Panc1 (cell line): Measurements from ENCODE around the gene CHRNA3. TPM values are rescaled to one million over a fixed set of nuclear protein-coding genes. Genes with fewer than 3 reads are reported as not detected.

ENCODE experiments used
- ATAC-seq: fragments of 200-7000 bp; cut with Tn5 transposase; 2 replicates; pipeline ENCODE4 v1.9.1; 2020; ENCODE audit warnings: mild to moderate bottlenecking, moderate library complexity
- BruUV-seq: library from RNA; stranded (reverse); fragments of 400-500 nt; replicated peaks from 2 replicates; lab custom pipeline; 2021; lab: Mats Ljungman, UMichigan
- CTCF ChIA-PET: fragments of 300-600 bp; sonication (Branson Sonifier 250); formaldehyde crosslinking; loops from one replicate; lab custom pipeline; 2022; ENCODE audit warnings: antibody characterized with exemption; lab: Charles Lee
- POLR2A ChIA-PET: fragments of 300-600 bp; sonication (Branson Sonifier 250); formaldehyde crosslinking; loops from one replicate; lab custom pipeline; 2022; ENCODE audit warnings: antibody characterized with exemption; lab: Charles Lee
- DNase-seq: peaks from one replicate; pipeline ENCODE4 v3.0.0-alpha.2; 2010; ENCODE audit warnings: low read depth, low spot score
- H3K27ac ChIP-seq: 2 replicates; pipeline ENCODE4 v1.5.1; 2011; ENCODE audit warnings: mild to moderate bottlenecking, low read length, inconsistent platforms
- H3K27me3 ChIP-seq: fragments of 200-500 bp; sonication (Bioruptor generic); 2 replicates; pipeline ENCODE4 v1.6.0; 2014; ENCODE audit warnings: low read length, inconsistent platforms; ENCODE audit not compliant: control insufficient read depth, insufficient read depth
- H3K36me3 ChIP-seq: fragments of 200-500 bp; sonication (Bioruptor generic); 2 replicates; pipeline ENCODE4 v1.5.1; 2014; ENCODE audit warnings: inconsistent platforms, mild to moderate bottlenecking, low read length, moderate library complexity; ENCODE audit not compliant: control insufficient read depth, insufficient read depth
- H3K4me1 ChIP-seq: 2 replicates; pipeline ENCODE4 v1.5.1; 2011; ENCODE audit warnings: inconsistent platforms, mild to moderate bottlenecking, low read length, moderate library complexity; ENCODE audit not compliant: control insufficient read depth, insufficient read depth
- H3K4me3 ChIP-seq, 2 experiments: 2 replicates each; pipeline ENCODE4 v1.5.1; 2011 to 2012; ENCODE audit warnings: low read depth in 2 of 2, low read length in 2 of 2, mild to moderate bottlenecking in 2 of 2, inconsistent platforms in 1 of 2, moderate library complexity in 1 of 2
- H3K9me3 ChIP-seq: fragments of 200-500 bp; sonication (Bioruptor generic); 2 replicates; pipeline ENCODE4 v1.5.1; 2014; ENCODE audit warnings: low read depth, mild to moderate bottlenecking, inconsistent platforms, low read length, moderate library complexity; ENCODE audit not compliant: control insufficient read depth, insufficient read depth
- CTCF ChIP-seq: fragments of 450-650 bp; IDR thresholded peaks from 2 replicates; pipeline ENCODE4 v1.5.1; 2017; ENCODE audit warnings: mild to moderate bottlenecking
- REST ChIP-seq, 2 experiments: IDR thresholded peaks; 2 replicates each; pipeline ENCODE4 v1.6.1; 2011 to 2012; ENCODE audit warnings: low read depth in 2 of 2, control low read depth in 1 of 2, low read length in 1 of 2, mild to moderate bottlenecking in 1 of 2, moderate library complexity in 1 of 2; ENCODE audit not compliant: insufficient read depth in 1 of 2
- TCF7L2 ChIP-seq: IDR thresholded peaks from 2 replicates; pipeline ENCODE4 v1.6.1; 2011; ENCODE audit warnings: mild to moderate bottlenecking, low read depth, low read length, inconsistent platforms
- in situ Hi-C: cut with HindIII; loops from 2 replicates; pipeline ENCODE4 v1.10.0; 2016; ENCODE audit warnings: low sequenced_read_pairs, low pct_unique_long_range_greater_than_20kb
- intact Hi-C: fragments of 100-400 bp; cut with micrococcal nuclease; formaldehyde crosslinking; loops from one replicate; pipeline ENCODE4 v1.10.0; 2022; ENCODE audit not compliant: unreplicated experiment
- total RNA-seq: library from RNA; stranded (reverse); gene quantifications from one replicate; pipeline ENCODE4 v1.2.1, GENCODE V29; 2021; ENCODE audit not compliant: unreplicated experiment

The CHRNA3 gene
- total RNA-seq, 1 experiment from 2014 or later = 0.31 TPM

- Histone ChIP-seq H3K27me3 (no peaks in the 10 kb centered on the region), H3K9me3 (no peaks in the 10 kb centered on the region), H3K4me1 (peaks cover 13% of the 10 kb centered on the region), H3K36me3 (no peaks in the 10 kb centered on the region), H3K4me3 (no peak overlapping the region), H3K27ac (no peak overlapping the region)
- BruUV-seq = TSS peak; percentile 4
- TF ChIP-seq REST (IDR thresholded peaks at IDR 0.05; ENCODE audit: insufficient read depth in 1 of 2, low read depth in 2 of 2, low read length in 1 of 2) = no peak
- intact Hi-C loops (no loop called here), in situ Hi-C loops (no loop called here)
- ChIA-PET POLR2A (no interaction called here), CTCF (no interaction called here)
- ATAC-seq (no peak), DNase-seq (no peak)
Observed at GRCh38 chr15:78571382-78571781, 49.4 kb downstream of the CHRNA3 start.

DNA sequence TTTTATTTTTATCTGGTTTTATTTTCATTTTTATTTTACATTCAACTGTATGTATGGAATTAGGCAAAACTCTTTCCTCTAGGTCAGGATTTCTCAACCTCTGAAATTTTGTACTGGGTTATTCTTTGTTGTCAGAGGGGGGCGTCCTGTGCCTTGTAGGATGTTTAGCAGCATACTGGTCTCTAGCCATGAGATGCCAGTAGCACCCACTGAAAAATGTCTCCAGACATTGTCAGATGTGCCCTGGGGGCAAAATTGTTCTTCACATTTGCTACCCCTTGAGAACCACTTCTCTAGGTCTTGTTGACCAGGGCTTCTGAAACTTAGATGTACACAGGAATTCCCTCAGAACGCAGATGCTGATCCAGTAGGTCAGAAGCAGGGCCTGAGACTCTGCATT is 50.1 kb downstream of the CHRNA3 start:
- no peak for ATAC-seq
- CTCF ChIA-PET = no interaction called here
- DNase-seq = no peak

More for the DNA sequence above, 50.1 kb downstream of the CHRNA3 start:
- H3K4me1 ChIP-seq = peaks cover 13% of the 10 kb centered on the region
- H3K9me3 ChIP-seq = no peaks in the 10 kb centered on the region
- no peaks in the 10 kb centered on the region for H3K27me3 ChIP-seq
- POLR2A ChIA-PET = no interaction called here
- in situ Hi-C loops (no loop called here), intact Hi-C loops (no loop called here)
- H3K36me3 ChIP-seq = no peaks in the 10 kb centered on the region
- no peak for TF ChIP-seq TCF7L2
- TF ChIP-seq REST (IDR thresholded peaks at IDR 0.05; ENCODE audit: insufficient read depth in 1 of 2, low read depth in 2 of 2, low read length in 1 of 2) = no peak
- peak; percentile 26 for TF ChIP-seq CTCF
- no peak overlapping the region for H3K27ac ChIP-seq
- no TSS peak for BruUV-seq
- H3K4me3 ChIP-seq = no peak overlapping the region
